AG09319 (cell line): Measurements from ENCODE around the gene LYAR.

ENCODE experiments used
- DNase-seq: peaks from one replicate; pipeline ENCODE4 v3.0.0-alpha.2; 2010; ENCODE audit warnings: low read depth; ENCODE audit errors: extremely low read depth
- TF ChIP-seq, protein P1 (sequence below): IDR thresholded peaks from 2 replicates; pipeline ENCODE4 v1.5.1; 2011; ENCODE audit warnings: low read depth, mild to moderate bottlenecking, inconsistent platforms, low read length, moderate library complexity

LYAR gene

DNA sequence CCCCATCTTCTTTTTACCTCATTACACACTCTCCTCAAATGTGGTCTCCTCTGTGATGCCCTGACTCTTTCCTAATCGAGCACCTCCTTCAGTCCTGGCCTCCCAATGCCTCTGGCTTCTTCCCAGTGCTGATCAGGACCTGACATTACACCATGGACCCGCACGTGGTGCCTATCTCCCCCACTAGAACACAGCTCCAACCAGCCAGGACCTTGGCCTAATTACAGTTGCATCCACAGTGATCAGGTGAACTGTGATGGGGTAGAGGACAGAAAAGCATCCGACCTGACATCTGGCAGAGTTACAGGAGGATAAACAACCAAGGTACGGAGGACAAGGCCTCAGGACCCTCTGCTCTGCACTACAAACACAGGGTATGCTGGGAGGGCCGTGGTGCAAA lies 12.4 kb downstream of the LYAR start:
- DNase-seq, result no peak

DNA sequence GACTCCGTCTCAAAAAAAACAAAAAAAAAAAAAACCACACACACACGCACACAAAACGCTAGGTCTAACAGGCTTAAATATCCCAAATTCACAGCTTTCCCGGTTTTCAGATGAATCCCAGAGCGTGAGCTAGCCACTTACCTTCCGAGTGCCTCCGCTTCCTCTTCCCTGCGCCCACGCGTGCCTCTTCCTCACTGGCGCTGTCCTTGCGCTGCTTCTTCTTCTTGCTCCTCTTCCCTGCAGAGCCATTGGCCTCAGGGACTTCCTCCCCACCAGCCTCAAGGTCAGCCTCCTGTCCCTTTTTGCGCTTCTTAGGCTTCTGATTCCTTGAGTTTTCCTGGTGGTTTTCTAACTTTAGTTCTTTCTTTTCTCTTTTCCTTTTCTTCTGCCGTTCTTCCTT lies 15.7 kb downstream of the LYAR start:
- TF ChIP-seq, protein P1, sequence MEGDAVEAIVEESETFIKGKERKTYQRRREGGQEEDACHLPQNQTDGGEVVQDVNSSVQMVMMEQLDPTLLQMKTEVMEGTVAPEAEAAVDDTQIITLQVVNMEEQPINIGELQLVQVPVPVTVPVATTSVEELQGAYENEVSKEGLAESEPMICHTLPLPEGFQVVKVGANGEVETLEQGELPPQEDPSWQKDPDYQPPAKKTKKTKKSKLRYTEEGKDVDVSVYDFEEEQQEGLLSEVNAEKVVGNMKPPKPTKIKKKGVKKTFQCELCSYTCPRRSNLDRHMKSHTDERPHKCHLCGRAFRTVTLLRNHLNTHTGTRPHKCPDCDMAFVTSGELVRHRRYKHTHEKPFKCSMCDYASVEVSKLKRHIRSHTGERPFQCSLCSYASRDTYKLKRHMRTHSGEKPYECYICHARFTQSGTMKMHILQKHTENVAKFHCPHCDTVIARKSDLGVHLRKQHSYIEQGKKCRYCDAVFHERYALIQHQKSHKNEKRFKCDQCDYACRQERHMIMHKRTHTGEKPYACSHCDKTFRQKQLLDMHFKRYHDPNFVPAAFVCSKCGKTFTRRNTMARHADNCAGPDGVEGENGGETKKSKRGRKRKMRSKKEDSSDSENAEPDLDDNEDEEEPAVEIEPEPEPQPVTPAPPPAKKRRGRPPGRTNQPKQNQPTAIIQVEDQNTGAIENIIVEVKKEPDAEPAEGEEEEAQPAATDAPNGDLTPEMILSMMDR, result no peak

More for the DNA sequence above, 12.4 kb downstream of the LYAR start:
- TF ChIP-seq, protein P1, result no peak

DNA sequence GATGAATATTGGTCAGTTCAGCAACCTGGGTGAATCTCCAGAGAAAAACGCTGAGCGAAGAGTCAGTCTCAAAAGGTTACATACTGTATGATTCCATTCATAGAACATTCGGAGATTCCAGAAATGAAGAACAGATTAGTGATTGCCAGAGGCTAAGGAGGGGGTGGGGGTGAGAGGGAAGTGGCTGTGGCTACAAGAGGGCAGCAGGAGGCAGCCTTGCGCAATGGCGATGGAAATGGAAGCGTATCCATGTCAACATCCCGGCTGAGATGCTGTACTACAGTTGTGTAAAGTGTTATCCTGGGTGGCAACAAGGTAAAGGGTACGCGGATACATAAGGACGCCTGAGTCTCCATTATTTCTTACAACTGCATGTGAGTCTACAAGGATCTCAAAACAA lies 18.0 kb downstream of the LYAR start:
- TF ChIP-seq, protein P1, result no peak
- DNase-seq, result no peak

More for the DNA sequence above, 15.7 kb downstream of the LYAR start:
- DNase-seq, result no peak

DNA sequence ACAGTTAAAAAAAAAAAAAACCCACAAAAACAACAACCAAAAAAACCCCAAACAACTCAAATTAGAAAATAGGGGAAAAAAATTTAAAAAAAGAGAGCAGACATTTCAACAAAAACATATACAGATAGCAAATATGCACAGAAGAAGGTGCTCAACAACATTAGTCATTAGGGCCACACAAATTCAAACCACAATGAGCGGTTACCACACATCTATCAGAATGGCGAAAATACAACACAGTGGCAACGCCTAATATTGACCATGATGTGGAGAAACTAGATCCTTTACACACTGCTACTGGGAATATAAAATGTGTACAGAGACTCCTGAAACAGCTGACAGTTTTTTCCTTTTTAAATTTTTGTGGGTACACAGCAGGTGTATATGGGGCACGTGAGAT lies 19.4 kb downstream of the LYAR start:
- TF ChIP-seq, protein P1, result no peak
- no peak for DNase-seq

DNA sequence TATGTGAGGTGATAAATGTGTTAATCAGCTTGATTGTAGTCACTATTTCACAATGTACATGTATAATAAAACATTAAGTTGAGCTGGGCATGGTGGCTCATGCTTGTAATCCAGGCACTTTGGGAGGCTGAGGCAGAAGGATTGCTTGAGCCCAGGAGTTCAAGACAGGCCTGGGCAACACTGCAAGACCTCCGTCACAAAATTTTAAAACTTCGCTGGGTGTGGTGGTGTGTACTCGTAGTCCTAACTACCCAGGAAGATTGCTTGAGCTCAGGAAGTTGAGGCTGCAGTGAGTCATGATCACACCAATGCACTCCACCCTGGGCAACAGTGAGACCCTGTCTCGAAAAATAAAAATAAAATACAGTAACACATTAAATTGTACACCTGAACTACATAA lies 20.1 kb downstream of the LYAR start:
- TF ChIP-seq, protein P1, result no peak
- no peak for DNase-seq

DNA sequence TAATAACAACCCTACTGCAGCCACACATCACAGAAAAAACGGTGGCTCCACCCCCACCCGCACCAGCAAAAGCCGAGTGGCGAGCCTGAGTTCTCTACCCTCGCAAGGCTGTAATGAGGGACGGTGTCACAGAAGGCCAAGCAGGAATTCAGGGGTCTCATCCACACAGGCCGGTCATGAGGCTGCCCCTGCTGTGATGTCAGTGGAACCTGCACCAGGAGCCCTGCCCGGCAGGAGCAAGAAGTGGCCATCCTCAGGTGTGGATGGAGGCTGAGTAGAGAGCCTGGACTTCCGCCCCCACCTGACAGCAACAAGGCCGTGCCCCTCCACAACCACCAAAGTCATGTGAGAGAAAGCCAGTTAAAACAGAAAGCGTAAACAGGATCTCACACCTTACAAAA lies 20.6 kb downstream of the LYAR start:
- TF ChIP-seq, protein P1, result no peak
- DNase-seq, result no peak

DNA sequence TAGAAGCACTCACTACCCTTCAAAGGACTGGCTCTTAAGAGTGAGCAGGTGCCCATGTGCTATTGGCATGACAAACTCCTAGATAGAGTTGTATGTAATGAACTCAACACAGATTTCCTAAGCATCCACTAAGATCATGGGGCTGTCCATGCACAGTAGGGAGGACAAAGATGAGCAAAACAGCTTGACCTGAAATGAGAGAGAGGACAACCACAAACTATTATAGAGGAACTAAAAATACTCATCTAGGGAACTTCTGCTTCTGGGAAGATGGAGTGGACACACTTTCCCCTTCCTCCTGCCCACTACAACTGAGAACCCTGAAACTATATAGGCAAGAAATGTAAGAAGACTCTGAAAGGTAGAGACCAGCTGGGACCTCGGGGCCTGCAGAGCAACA lies 21.2 kb downstream of the LYAR start:
- TF ChIP-seq, protein P1, result no peak
- DNase-seq, result no peak
